Coronary artery (tissue), 2 donors: ENCODE data around the gene STAG1.
A peak's percentile ranks its signal among the peaks of the same experiment; 100 is the strongest.
"Not testable (repeated sequence)": the region's sequence is repeated elsewhere in the genome, so short reads cannot be mapped to it uniquely, and the experiment has no call there.

Source experiments
- DNase-seq: peaks from one replicate; pipeline ENCODE4 v3.0.0-alpha.2; 2017; ENCODE audit warnings: low spot score
- H3K27ac ChIP-seq, 2 donors: fragments of 200-600 bp; sonication (generic); one replicate each; pipeline ENCODE4 v1.5.1; 2016 to 2019
- H3K4me3 ChIP-seq: fragments of 200-600 bp; sonication (generic); 2 replicates; pipeline ENCODE4 v1.5.1; 2016; ENCODE audit warnings: mild to moderate bottlenecking, moderate library complexity
- CTCF ChIP-seq: fragments of 200-600 bp; sonication (generic); IDR thresholded peaks from one replicate; pipeline ENCODE4 v1.5.1; 2019; ENCODE audit warnings: antibody characterized with exemption

The STAG1 gene

DNA sequence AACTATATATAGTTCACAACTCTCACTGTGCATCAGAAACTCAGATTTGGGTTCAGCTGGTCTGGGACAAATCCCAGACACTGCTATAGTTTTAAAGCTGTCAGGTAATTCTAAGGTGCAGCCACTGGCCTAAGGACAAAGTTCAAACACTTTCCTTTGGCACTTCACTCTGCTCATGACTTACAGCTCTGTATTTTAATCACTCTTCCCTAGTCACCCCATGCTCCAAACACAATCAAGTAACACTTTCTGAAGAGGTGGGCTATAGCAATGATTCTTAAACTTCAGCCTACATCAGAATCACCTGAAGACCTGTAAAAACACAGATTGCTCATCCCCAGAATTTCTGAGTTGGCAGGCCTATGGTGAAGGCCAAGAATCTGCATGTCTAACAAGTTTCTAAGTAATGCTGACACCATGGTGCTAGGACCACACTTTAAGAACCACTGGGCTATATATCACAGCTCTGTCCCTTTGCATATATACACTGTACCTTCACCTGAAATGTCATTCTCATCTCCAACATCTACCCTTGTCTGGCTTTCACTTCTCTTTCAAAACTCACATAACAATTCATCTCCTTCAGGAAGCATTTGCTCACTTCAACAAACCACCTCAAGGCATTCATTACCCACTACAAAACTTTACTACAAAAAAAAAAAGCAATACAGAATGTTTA is 21.4 kb downstream of the STAG1 start:
- no peak for TF ChIP-seq CTCF
- Histone ChIP-seq H3K27ac (no peak overlapping the region), H3K4me3 (no peak overlapping the region)
- no peak for DNase-seq

DNA sequence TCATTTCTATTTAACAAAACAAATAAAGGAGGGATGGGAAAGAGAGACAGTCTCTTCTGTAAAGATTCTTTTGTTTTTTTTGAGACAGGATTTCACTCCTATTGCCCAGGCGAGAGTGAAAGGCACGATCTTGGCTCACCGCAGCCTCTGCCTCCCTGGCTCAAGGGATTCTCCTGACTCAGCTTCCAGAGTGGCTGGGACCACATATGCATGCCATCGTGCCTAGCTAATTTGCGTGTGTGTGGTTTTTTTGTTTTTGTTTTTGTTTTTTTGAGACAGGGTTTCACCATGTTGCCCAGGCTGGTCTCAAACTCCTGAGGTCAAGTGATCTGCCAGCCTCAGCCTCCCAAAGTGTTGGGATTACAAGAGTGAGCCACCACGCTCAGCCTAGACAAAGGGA is 23.3 kb downstream of the STAG1 start:
- no peak overlapping the region for H3K27ac ChIP-seq
- no peak for TF ChIP-seq CTCF
- DNase-seq, result no peak
- H3K4me3 ChIP-seq, result peak overlapping the region; percentile 2

GRCh38 chr3:136728473-136728872 is 23.7 kb downstream of the STAG1 start:
- Histone ChIP-seq H3K4me3 (peak overlapping the region; percentile 2), H3K27ac (no peak overlapping the region)
- no peak for DNase-seq
- TF ChIP-seq CTCF, result no peak

DNA sequence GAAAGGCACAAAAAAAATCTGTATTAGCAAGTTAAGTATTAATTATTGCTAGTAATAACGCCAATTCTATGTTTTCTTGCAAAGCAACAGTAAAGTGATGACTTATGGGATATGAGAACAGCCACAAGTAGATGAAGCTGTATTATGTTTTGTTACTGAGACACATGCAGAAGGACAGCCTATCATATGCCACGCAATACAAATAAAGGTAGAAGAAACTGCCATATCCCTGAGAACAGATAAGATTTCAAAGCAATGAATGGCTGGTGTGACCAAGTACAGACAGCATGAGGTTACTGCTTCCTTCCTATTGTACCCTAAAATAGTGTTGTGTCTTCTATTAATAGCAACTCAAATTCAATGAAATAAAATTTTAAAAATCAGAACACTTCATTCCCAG is 26.7 kb downstream of the STAG1 start:
- Histone ChIP-seq H3K27ac (no peak overlapping the region), H3K4me3 (no peak overlapping the region)
- DNase-seq, result no peak
- TF ChIP-seq CTCF, result no peak

- DNase-seq, H3K27ac ChIP-seq, H3K4me3 ChIP-seq: not testable (repeated sequence)
Observed at GRCh38 chr3:136722916-136723315, 29.3 kb downstream of the STAG1 start.

DNA sequence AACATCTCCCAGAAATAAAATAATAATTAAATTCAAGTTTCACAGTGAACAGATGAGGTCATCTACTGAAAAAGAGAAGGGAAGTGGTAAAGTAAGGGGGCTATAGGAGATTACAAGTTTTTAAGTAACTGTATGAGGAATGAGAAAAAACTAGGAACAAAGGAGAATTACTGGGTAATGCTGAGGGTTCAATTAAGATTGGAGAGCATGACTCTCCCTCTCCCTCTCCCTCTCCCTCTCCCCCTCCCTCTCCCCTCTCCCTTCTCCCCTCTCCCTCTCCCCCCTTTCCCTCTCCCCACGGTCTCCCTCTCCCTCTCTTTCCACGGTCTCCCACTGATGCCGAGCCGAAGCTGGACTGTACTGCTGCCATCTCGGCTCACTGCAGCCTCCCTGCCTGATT is 29.8 kb downstream of the STAG1 start:
- not testable (repeated sequence) for DNase-seq, H3K27ac ChIP-seq, H3K4me3 ChIP-seq

- no peak for TF ChIP-seq CTCF
- no peak overlapping the region for H3K27ac ChIP-seq
- H3K4me3 ChIP-seq, result no peak overlapping the region
- no peak for DNase-seq
Observed at GRCh38 chr3:136720091-136720490, 32.1 kb downstream of the STAG1 start.

DNA sequence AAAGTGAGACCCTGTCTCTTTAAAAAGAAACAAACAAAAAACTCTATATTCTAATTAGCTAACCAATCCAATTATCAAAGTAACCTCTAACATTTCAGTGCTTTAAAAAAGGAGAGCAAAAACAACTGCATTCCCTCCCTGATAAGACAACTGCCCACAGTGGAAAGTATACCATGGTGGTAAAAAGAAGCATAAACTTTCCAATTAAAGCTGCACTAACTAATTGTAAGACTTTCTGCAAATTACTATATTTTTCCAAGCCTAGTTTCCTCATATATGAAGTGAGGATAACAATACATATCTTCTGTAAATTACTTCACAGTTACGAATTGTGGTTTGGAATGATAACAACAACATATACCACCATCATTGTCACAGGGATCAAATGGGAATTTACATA is 35.5 kb downstream of the STAG1 start:
- no peak for DNase-seq
- no peak for TF ChIP-seq CTCF
- Histone ChIP-seq H3K27ac (no peak overlapping the region), H3K4me3 (no peak overlapping the region)
